ENCODE measurements around the gene MAP4K4.

DNA sequence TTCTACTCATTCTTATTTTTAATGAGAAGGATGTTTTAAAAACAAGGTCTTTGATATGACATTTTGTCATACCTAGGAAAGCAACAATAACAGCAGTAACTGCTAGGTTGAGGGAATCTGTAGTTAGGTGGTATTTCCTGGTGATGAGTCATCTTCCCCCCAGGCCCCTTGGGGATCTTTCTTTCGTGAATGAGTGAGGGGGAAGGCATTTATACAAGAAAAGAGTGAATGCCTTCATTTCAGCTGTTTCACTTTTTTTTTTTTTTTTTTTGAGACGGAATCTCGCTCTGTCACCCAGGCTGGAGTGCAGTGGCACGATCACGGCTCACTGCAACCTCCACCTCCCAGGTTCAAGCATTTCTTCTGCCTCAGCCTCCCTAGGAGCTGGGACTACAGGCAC is 108.6 kb downstream of the MAP4K4 start:
- TF ChIP-seq, protein P1, sequence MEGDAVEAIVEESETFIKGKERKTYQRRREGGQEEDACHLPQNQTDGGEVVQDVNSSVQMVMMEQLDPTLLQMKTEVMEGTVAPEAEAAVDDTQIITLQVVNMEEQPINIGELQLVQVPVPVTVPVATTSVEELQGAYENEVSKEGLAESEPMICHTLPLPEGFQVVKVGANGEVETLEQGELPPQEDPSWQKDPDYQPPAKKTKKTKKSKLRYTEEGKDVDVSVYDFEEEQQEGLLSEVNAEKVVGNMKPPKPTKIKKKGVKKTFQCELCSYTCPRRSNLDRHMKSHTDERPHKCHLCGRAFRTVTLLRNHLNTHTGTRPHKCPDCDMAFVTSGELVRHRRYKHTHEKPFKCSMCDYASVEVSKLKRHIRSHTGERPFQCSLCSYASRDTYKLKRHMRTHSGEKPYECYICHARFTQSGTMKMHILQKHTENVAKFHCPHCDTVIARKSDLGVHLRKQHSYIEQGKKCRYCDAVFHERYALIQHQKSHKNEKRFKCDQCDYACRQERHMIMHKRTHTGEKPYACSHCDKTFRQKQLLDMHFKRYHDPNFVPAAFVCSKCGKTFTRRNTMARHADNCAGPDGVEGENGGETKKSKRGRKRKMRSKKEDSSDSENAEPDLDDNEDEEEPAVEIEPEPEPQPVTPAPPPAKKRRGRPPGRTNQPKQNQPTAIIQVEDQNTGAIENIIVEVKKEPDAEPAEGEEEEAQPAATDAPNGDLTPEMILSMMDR (IDR thresholded peaks at IDR 0.05; ENCODE audit: poor library complexity): no peak
- no peak for TF ChIP-seq EZH2 (IDR thresholded peaks at IDR 0.05; ENCODE audit: borderline replicate concordance)
- TF ChIP-seq EZH2phosphoT487 (IDR thresholded peaks at IDR 0.05; ENCODE audit: low read depth, severe bottlenecking, unreplicated experiment): no peak
